GM23338 (cell line): Measurements from ENCODE around the gene FUZ. TPM values are rescaled to one million over a fixed set of nuclear protein-coding genes. Genes with fewer than 3 reads are reported as not detected.

Experiments
- ATAC-seq: fragments of 200-7000 bp; cut with Tn5 transposase; 3 replicates; pipeline ENCODE4 v1.9.1; 2020
- DNase-seq: peaks from one replicate; pipeline ENCODE4 v3.0.0-alpha.2; 2015; ENCODE audit warnings: low spot score
- H2AFZ ChIP-seq: fragments of 200-600 bp; sonication (generic); 2 replicates; pipeline ENCODE4 v1.8.0; 2016; ENCODE audit warnings: antibody characterized with exemption, mild to moderate bottlenecking, moderate library complexity
- H3F3A ChIP-seq: fragments of 200-600 bp; sonication (generic); replicated peaks from 2 replicates; pipeline ENCODE4 v1.8.0; 2017; ENCODE audit warnings: antibody characterized with exemption, mixed run types, low read depth
- H3K27ac ChIP-seq: fragments of 200-600 bp; sonication (generic); 2 replicates; pipeline ENCODE4 v1.6.1; 2016; ENCODE audit warnings: low read depth
- H3K27me3 ChIP-seq: fragments of 200-600 bp; sonication (generic); 2 replicates; pipeline ENCODE4 v1.8.0; 2016; ENCODE audit warnings: mild to moderate bottlenecking, mixed run types, moderate library complexity; ENCODE audit not compliant: insufficient read depth
- H3K36me3 ChIP-seq: fragments of 200-600 bp; sonication (generic); 2 replicates; pipeline ENCODE4 v1.8.0; 2016; ENCODE audit warnings: mild to moderate bottlenecking; ENCODE audit not compliant: insufficient read depth
- H3K4me1 ChIP-seq: fragments of 200-600 bp; sonication (generic); 2 replicates; pipeline ENCODE4 v1.8.0; 2016; ENCODE audit warnings: mild to moderate bottlenecking, moderate library complexity; ENCODE audit not compliant: insufficient read depth
- H3K4me2 ChIP-seq: fragments of 200-600 bp; sonication (generic); 2 replicates; pipeline ENCODE4 v1.7.1; 2017; ENCODE audit warnings: mixed run types
- H3K4me3 ChIP-seq: fragments of 200-600 bp; sonication (generic); 2 replicates; pipeline ENCODE4 v1.6.1; 2016; ENCODE audit warnings: mixed run types
- H3K79me2 ChIP-seq: fragments of 200-600 bp; sonication (generic); replicated peaks from 2 replicates; pipeline ENCODE4 v1.8.0; 2017; ENCODE audit warnings: mild to moderate bottlenecking; ENCODE audit not compliant: insufficient read depth
- H3K9me2 ChIP-seq: fragments of 200-600 bp; sonication (generic); 2 replicates; pipeline ENCODE4 v1.8.0; 2017; ENCODE audit not compliant: insufficient read depth
- H4K20me1 ChIP-seq: fragments of 200-600 bp; sonication (generic); replicated peaks from 2 replicates; pipeline ENCODE4 v1.8.0; 2017; ENCODE audit warnings: mild to moderate bottlenecking; ENCODE audit not compliant: insufficient read depth
- H3K27ac Mint-ChIP-seq: 2 replicates; pipeline ENCODE4 v1.8.0; 2020; ENCODE audit warnings: inconsistent platforms, mild to moderate bottlenecking, moderate library complexity, mixed read lengths
- H3K27me3 Mint-ChIP-seq: 3 replicates; pipeline ENCODE4 v1.8.0; 2022; ENCODE audit warnings: low read depth, mild to moderate bottlenecking, moderate library complexity, mixed read lengths, inconsistent platforms; ENCODE audit not compliant: insufficient read depth, poor library complexity
- H3K36me3 Mint-ChIP-seq: 3 replicates; pipeline ENCODE4 v1.8.0; 2021; ENCODE audit warnings: low read depth, mild to moderate bottlenecking, inconsistent platforms, moderate library complexity, mixed read lengths
- H3K4me1 Mint-ChIP-seq: 3 replicates; pipeline ENCODE4 v1.8.0; 2020; ENCODE audit warnings: mild to moderate bottlenecking, inconsistent platforms, mixed read lengths
- H3K4me3 Mint-ChIP-seq: 3 replicates; pipeline ENCODE4 v1.8.0; 2021; ENCODE audit warnings: moderate library complexity, mild to moderate bottlenecking, inconsistent platforms, mixed read lengths
- H3K9me3 Mint-ChIP-seq: 3 replicates; pipeline ENCODE4 v1.8.0; 2020; ENCODE audit warnings: moderate library complexity, mild to moderate bottlenecking, inconsistent platforms, mixed read lengths
- CREB1 ChIP-seq: fragments of 250-450 bp; sonication (Bioruptor Pico); IDR thresholded peaks from 2 replicates; pipeline ENCODE4 v1.5.0; 2020; ENCODE audit warnings: low read depth, mild to moderate bottlenecking, moderate library complexity
- EZH2 ChIP-seq: fragments of 200-600 bp; sonication (generic); IDR thresholded peaks from one replicate; pipeline ENCODE4 v1.8.0; 2017; ENCODE audit warnings: antibody characterized with exemption, mild to moderate bottlenecking, low read depth; ENCODE audit not compliant: unreplicated experiment
- JUNB ChIP-seq: IDR thresholded peaks from one replicate; pipeline ENCODE4 v1.6.1; 2016; ENCODE audit warnings: antibody characterized with exemption; ENCODE audit not compliant: unreplicated experiment
- NANOG ChIP-seq: IDR thresholded peaks from 2 replicates; pipeline ENCODE4 v1.6.1; 2016; ENCODE audit warnings: antibody characterized with exemption, borderline replicate concordance
- POLR2AphosphoS5 ChIP-seq: IDR thresholded peaks from 2 replicates; pipeline ENCODE4 v1.6.1; 2016; ENCODE audit warnings: antibody characterized with exemption, low read depth
- STAT1 ChIP-seq: IDR thresholded peaks from one replicate; pipeline ENCODE4 v1.6.1; 2016; ENCODE audit warnings: antibody characterized with exemption; ENCODE audit not compliant: unreplicated experiment
- ZNF331 ChIP-seq: fragments of 250-450 bp; sonication (Bioruptor Pico); IDR thresholded peaks from 2 replicates; pipeline ENCODE4 v1.5.0; 2020; ENCODE audit warnings: low read depth, mild to moderate bottlenecking, moderate library complexity
- polyA plus RNA-seq: library from polyadenylated mRNA; unstranded; fragments of >200 nt; fragmentation: Nextera tagmentation; extraction: Ambion mirVana; gene quantifications from 2 replicates; pipeline ENCODE4 v1.2.1, GENCODE V29; 2016
- total RNA-seq: library from RNA; depleted of rRNA; stranded (reverse); fragments of >200 nt; shearing (Covaris generic); gene quantifications from 2 replicates; pipeline ENCODE4 v1.2.3, GENCODE V29; 2014
- TF ChIP-seq, protein P1 (sequence below): IDR thresholded peaks from one replicate; pipeline ENCODE4 v1.6.1; 2018; ENCODE audit warnings: antibody characterized with exemption; ENCODE audit not compliant: unreplicated experiment

Gene FUZ
- total and polyA plus RNA-seq, 2 experiments from 2014 or later: 24.3 to 34.8 TPM

DNA sequence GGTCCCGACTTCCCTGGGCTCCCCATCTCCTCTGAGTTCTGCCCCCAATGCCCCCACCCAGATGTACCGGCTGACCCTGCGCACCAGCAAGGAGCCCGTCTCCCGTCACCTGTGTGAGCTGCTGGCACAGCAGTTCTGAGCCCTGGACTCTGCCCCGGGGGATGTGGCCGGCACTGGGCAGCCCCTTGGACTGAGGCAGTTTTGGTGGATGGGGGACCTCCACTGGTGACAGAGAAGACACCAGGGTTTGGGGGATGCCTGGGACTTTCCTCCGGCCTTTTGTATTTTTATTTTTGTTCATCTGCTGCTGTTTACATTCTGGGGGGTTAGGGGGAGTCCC lies 6.5 kb downstream of the FUZ start:
- no peak overlapping the region for H3K4me3 ChIP-seq
- no peaks in the 10 kb centered on the region for H3K27me3 ChIP-seq
- no peak for TF ChIP-seq JUNB
- TF ChIP-seq, protein P1, sequence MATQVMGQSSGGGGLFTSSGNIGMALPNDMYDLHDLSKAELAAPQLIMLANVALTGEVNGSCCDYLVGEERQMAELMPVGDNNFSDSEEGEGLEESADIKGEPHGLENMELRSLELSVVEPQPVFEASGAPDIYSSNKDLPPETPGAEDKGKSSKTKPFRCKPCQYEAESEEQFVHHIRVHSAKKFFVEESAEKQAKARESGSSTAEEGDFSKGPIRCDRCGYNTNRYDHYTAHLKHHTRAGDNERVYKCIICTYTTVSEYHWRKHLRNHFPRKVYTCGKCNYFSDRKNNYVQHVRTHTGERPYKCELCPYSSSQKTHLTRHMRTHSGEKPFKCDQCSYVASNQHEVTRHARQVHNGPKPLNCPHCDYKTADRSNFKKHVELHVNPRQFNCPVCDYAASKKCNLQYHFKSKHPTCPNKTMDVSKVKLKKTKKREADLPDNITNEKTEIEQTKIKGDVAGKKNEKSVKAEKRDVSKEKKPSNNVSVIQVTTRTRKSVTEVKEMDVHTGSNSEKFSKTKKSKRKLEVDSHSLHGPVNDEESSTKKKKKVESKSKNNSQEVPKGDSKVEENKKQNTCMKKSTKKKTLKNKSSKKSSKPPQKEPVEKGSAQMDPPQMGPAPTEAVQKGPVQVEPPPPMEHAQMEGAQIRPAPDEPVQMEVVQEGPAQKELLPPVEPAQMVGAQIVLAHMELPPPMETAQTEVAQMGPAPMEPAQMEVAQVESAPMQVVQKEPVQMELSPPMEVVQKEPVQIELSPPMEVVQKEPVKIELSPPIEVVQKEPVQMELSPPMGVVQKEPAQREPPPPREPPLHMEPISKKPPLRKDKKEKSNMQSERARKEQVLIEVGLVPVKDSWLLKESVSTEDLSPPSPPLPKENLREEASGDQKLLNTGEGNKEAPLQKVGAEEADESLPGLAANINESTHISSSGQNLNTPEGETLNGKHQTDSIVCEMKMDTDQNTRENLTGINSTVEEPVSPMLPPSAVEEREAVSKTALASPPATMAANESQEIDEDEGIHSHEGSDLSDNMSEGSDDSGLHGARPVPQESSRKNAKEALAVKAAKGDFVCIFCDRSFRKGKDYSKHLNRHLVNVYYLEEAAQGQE: no peak
- no peaks in the 10 kb centered on the region for H3K79me2 ChIP-seq
- H3K4me1 ChIP-seq: peaks cover 29% of the 10 kb centered on the region; the same call in 1 of the 2 replicates
- Mint-ChIP-seq H3K36me3 (peaks cover 42% of the 10 kb centered on the region), H3K9me3 (no peaks in the 10 kb centered on the region; the same call in 2 of the 3 replicates), H3K27me3 (peaks cover 24% of the 10 kb centered on the region), H3K4me3 (peak overlapping the region; percentile 32; the same call in 1 of the 3 replicates), H3K27ac (peak overlapping the region; percentile 28; the same call in 1 of the 2 replicates), H3K4me1 (peaks cover 35% of the 10 kb centered on the region)
- no peak overlapping the region for H2AFZ ChIP-seq
- H4K20me1 ChIP-seq: no peaks in the 10 kb centered on the region; the same call in 1 of the 2 replicates
- ATAC-seq (no peak), DNase-seq (no peak)
- peaks cover 35% of the 10 kb centered on the region for H3F3A ChIP-seq
- H3K4me2 ChIP-seq: no peak overlapping the region
- no peaks in the 10 kb centered on the region; the same call in 1 of the 2 replicates for H3K36me3 ChIP-seq
- peak overlapping the region; percentile 87 for H3K27ac ChIP-seq
- no peaks in the 10 kb centered on the region for H3K9me2 ChIP-seq

DNA sequence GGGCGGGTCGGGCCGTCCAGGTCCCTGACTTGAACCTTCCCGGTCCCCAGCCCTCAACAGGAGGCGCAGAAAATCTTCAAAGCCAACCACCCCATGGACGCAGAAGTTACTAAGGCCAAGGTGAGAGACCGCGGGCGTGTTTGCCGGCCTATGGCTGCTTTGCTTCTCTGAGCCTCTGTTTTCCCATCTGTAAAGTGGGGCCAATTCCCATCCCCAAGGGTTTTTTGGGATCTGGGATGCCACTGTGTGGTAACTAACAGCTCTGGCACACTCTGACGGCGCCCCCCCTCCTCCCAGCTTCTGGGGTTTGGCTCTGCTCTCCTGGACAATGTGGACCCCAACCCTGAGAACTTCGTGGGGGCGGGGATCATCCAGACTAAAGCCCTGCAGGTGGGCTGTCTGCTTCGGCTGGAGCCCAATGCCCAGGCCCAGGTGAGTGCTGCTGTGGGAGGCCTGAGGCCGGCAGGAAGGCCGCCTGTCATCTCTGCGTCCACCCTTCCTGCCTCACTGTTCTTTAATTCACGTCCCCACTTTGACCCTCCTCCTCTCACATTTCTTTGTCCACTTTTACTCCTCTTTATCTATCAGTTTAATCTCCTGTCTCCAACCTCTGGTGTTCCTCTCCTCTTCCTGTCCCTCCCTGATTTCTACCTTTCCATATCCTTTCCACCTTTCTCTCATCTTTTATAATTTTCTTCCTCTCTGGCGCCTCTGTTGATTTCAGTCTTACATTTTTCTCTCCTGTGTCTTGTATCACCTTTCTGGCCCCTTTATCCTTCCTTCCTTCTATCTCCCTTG lies 7.1 kb downstream of the FUZ start:
- H3K27ac ChIP-seq: peak overlapping the region; percentile 87
- H2AFZ ChIP-seq: no peak overlapping the region
- H3K27me3 Mint-ChIP-seq: peaks cover 24% of the 10 kb centered on the region
- H3K27me3 ChIP-seq: no peaks in the 10 kb centered on the region
- H3K4me1 ChIP-seq: peaks cover 29% of the 10 kb centered on the region; the same call in 1 of the 2 replicates
- no peaks in the 10 kb centered on the region for H3K36me3 ChIP-seq
- peaks cover 37% of the 10 kb centered on the region for H3K4me1 Mint-ChIP-seq
- H4K20me1 ChIP-seq: no peaks in the 10 kb centered on the region; the same call in 1 of the 2 replicates
- no peak for DNase-seq
- H3K4me2 ChIP-seq: peak overlapping the region; percentile 55; the same call in 1 of the 2 replicates
- no peaks in the 10 kb centered on the region for H3K79me2 ChIP-seq
- H3K27ac Mint-ChIP-seq: peak overlapping the region; percentile 28; the same call in 1 of the 2 replicates
- no peaks in the 10 kb centered on the region for H3K9me2 ChIP-seq
- peaks cover 42% of the 10 kb centered on the region for H3K36me3 Mint-ChIP-seq
- no peaks in the 10 kb centered on the region; the same call in 2 of the 3 replicates for H3K9me3 Mint-ChIP-seq
- TF ChIP-seq STAT1 (no peak), NANOG (no peak), ZNF331 (no peak), POLR2AphosphoS5 (no peak), EZH2 (no peak), CREB1 (CRISPR knock-in tag) (no peak)
- H3K4me3 Mint-ChIP-seq: peak overlapping the region; percentile 32; the same call in 2 of the 3 replicates
- H3K4me3 ChIP-seq: peak overlapping the region; percentile 52
- H3F3A ChIP-seq: peaks cover 35% of the 10 kb centered on the region
- ATAC-seq: no peak
